ENCODE measurements around the gene OSBPL1A.

DNA sequence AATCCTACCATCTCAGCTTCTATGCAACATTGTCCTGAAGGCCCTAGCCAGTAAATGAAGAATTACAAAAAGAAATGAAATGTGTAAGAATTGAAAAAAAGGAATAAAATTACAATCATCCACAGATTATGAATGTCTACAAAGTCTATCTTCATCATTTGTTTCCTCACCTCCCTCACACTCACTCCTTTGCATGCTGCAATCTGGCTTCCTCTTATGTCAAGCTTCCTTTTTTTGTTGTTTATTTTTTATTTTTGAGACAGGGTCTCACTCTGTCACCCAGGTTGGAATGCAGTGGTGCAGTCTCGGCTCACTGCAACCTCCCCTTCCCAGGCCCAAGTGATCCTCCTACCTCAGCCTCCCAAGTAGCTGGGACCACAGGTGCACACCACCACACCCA, 129.7 kb downstream of the OSBPL1A start:
- TF ChIP-seq, protein P1, sequence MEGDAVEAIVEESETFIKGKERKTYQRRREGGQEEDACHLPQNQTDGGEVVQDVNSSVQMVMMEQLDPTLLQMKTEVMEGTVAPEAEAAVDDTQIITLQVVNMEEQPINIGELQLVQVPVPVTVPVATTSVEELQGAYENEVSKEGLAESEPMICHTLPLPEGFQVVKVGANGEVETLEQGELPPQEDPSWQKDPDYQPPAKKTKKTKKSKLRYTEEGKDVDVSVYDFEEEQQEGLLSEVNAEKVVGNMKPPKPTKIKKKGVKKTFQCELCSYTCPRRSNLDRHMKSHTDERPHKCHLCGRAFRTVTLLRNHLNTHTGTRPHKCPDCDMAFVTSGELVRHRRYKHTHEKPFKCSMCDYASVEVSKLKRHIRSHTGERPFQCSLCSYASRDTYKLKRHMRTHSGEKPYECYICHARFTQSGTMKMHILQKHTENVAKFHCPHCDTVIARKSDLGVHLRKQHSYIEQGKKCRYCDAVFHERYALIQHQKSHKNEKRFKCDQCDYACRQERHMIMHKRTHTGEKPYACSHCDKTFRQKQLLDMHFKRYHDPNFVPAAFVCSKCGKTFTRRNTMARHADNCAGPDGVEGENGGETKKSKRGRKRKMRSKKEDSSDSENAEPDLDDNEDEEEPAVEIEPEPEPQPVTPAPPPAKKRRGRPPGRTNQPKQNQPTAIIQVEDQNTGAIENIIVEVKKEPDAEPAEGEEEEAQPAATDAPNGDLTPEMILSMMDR (conservative IDR thresholded peaks at IDR 0.05 in 1 of 2, IDR thresholded peaks at IDR 0.05 in 1 of 2; ENCODE audit: extremely low read depth in 1 of 2, insufficient read depth in 1 of 2, low read depth in 1 of 2, low read length in 2 of 2) = no peak
- TF ChIP-seq EZH2 (IDR thresholded peaks at IDR 0.05; ENCODE audit: borderline replicate concordance, low read length) = no peak

Data from mammary epithelial cell (primary cell).